ENCODE measurements around the gene KDF1.
A peak's percentile ranks its signal among the peaks of the same experiment; 100 is the strongest.
"Not testable (repeated sequence)": the region's sequence is repeated elsewhere in the genome, so short reads cannot be mapped to it uniquely, and the experiment has no call there.

Gene KDF1

DNA sequence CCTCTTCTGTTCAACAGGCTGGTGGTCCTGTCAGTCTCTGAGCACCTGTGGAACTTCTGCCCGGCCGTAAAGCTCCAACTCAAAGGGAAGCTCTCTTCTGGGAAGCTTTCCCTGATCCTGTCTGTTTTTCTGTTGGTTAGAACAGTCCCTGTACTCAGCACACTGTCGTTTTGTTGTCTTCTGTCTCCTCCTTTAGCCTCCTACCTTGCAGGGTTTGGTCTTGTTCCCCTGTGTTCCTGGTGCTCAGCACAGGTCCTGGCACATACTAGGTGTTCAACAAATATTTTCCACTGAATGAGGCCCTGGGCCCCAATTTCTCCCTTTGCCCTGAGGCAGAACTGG, 328 bp upstream of the KDF1 start:
- no peak for DNase-seq (ENCODE audit: insufficient read length, low spot score)
- FAIRE-seq: no peak
- TF ChIP-seq SPI1 (IDR thresholded peaks at IDR 0.05; ENCODE audit: low read depth, low read length) (no peak), POU2F2 (IDR thresholded peaks at IDR 0.05; ENCODE audit: low read depth, low read length) (no peak), POLR2AphosphoS5 (IDR thresholded peaks at IDR 0.05; ENCODE audit: low read depth, low read length) (no peak), PAX5 (IDR thresholded peaks at IDR 0.05; ENCODE audit: insufficient read depth, low read length, severe bottlenecking) (no peak)

- FAIRE-seq: no peak
- no peak for TF ChIP-seq POU2F2 (IDR thresholded peaks at IDR 0.05; ENCODE audit: low read depth, low read length)
- no peak for TF ChIP-seq POLR2AphosphoS5 (IDR thresholded peaks at IDR 0.05; ENCODE audit: low read depth, low read length)
- DNase-seq (ENCODE audit: insufficient read length, low spot score): no peak
Measured at GRCh38 chr1:26959270-26959669, 998 bp downstream of the KDF1 start.

GRCh38 chr1:26957306-26957705, 3.0 kb downstream of the KDF1 start:
- FAIRE-seq: no peak
- DNase-seq (ENCODE audit: insufficient read length, low spot score): no peak
- TF ChIP-seq POLR2A (IDR thresholded peaks at IDR 0.05; ENCODE audit: low read depth, low read length) (no peak), PAX5 (IDR thresholded peaks at IDR 0.05; ENCODE audit: insufficient read depth, low read length, severe bottlenecking) (no peak), TAF1 (IDR thresholded peaks at IDR 0.05; ENCODE audit: low read depth, low read length) (no peak), SPI1 (IDR thresholded peaks at IDR 0.05; ENCODE audit: low read depth, low read length) (no peak), POLR2AphosphoS5 (IDR thresholded peaks at IDR 0.05; ENCODE audit: low read depth, low read length) (no peak), POU2F2 (IDR thresholded peaks at IDR 0.05; ENCODE audit: low read depth, low read length) (no peak)

DNA sequence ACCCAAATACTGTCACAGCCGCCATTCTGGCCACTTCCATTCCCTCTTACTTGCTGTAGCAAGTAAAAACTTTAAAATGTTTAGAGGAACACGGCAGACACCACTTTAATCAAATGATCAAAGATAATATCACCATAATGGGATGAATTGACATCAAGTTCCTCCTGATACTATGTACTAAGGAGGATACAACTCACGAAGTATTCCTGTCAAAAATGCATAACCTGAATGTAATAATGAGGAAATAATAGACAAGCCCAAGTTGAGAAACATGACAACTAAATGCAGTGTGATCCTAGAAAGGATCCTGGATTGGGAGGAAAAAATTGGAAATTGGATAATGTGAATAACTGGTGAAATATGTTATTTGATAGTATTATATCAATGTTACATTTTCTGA, 3.9 kb downstream of the KDF1 start:
- FAIRE-seq: no peak
- TF ChIP-seq SPI1 (IDR thresholded peaks at IDR 0.05; ENCODE audit: low read depth, low read length) (no peak), POU2F2 (IDR thresholded peaks at IDR 0.05; ENCODE audit: low read depth, low read length) (no peak), POLR2AphosphoS5 (IDR thresholded peaks at IDR 0.05; ENCODE audit: low read depth, low read length) (no peak), POLR2A (IDR thresholded peaks at IDR 0.05; ENCODE audit: low read depth, low read length) (no peak)

DNA sequence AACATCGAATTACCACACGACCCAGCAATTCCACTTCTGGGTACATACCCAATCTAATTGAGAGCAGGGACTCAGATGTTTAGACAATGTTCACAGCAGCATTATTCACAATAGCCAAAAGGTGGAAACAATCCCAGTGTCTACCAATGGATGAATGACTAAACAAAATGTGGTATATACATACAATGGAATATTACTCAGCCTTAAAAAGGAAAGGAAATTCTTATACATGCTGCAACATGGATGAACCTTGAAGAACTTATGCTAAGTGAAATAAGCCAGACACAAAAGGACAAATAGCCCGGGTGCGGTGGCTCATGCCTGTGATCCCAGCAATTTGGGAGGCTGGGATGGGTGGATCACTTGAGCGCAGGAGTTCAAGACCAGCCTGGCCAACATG, 6.9 kb downstream of the KDF1 start:
- DNase-seq (ENCODE audit: insufficient read length, low spot score) (no peak), FAIRE-seq (no peak)
- TF ChIP-seq POU2F2 (IDR thresholded peaks at IDR 0.05; ENCODE audit: low read depth, low read length) (no peak), PAX5 (IDR thresholded peaks at IDR 0.05; ENCODE audit: insufficient read depth, low read length, severe bottlenecking) (no peak), POLR2AphosphoS5 (IDR thresholded peaks at IDR 0.05; ENCODE audit: low read depth, low read length) (no peak), SPI1 (IDR thresholded peaks at IDR 0.05; ENCODE audit: low read depth, low read length) (no peak), POLR2A (IDR thresholded peaks at IDR 0.05; ENCODE audit: low read depth, low read length) (no peak), TAF1 (IDR thresholded peaks at IDR 0.05; ENCODE audit: low read depth, low read length) (no peak)

More for the DNA sequence above, 3.9 kb downstream of the KDF1 start:
- DNase-seq (ENCODE audit: insufficient read length, low spot score): no peak

- TF ChIP-seq PAX5 (IDR thresholded peaks at IDR 0.05; ENCODE audit: insufficient read depth, low read length, severe bottlenecking) (no peak), POLR2A (IDR thresholded peaks at IDR 0.05; ENCODE audit: low read depth, low read length) (no peak), TAF1 (IDR thresholded peaks at IDR 0.05; ENCODE audit: low read depth, low read length) (no peak), POU2F2 (IDR thresholded peaks at IDR 0.05; ENCODE audit: low read depth, low read length) (no peak), SPI1 (IDR thresholded peaks at IDR 0.05; ENCODE audit: low read depth, low read length) (no peak), POLR2AphosphoS5 (IDR thresholded peaks at IDR 0.05; ENCODE audit: low read depth, low read length) (no peak)
- DNase-seq (ENCODE audit: insufficient read length, low spot score) (no peak), FAIRE-seq (no peak)
Measured at GRCh38 chr1:26951821-26952497, 8.3 kb downstream of the KDF1 start.

- DNase-seq (ENCODE audit: insufficient read length, low spot score) (no peak), FAIRE-seq (no peak)
- TF ChIP-seq POU2F2 (IDR thresholded peaks at IDR 0.05; ENCODE audit: low read depth, low read length): no peak
- no peak for TF ChIP-seq PAX5 (IDR thresholded peaks at IDR 0.05; ENCODE audit: insufficient read depth, low read length, severe bottlenecking)
- no peak for TF ChIP-seq SPI1 (IDR thresholded peaks at IDR 0.05; ENCODE audit: low read depth, low read length)
- TF ChIP-seq TAF1 (IDR thresholded peaks at IDR 0.05; ENCODE audit: low read depth, low read length): no peak
- no peak for TF ChIP-seq POLR2A (IDR thresholded peaks at IDR 0.05; ENCODE audit: low read depth, low read length)
- no peak for TF ChIP-seq POLR2AphosphoS5 (IDR thresholded peaks at IDR 0.05; ENCODE audit: low read depth, low read length)
Measured at GRCh38 chr1:26951216-26951615, 9.1 kb downstream of the KDF1 start.

GRCh38 chr1:26950602-26951001, 9.7 kb downstream of the KDF1 start:
- FAIRE-seq (no peak), DNase-seq (ENCODE audit: insufficient read length, low spot score) (no peak)
- TF ChIP-seq POU2F2 (IDR thresholded peaks at IDR 0.05; ENCODE audit: low read depth, low read length): no peak
- TF ChIP-seq PAX5 (IDR thresholded peaks at IDR 0.05; ENCODE audit: insufficient read depth, low read length, severe bottlenecking): no peak
- no peak for TF ChIP-seq POLR2A (IDR thresholded peaks at IDR 0.05; ENCODE audit: low read depth, low read length)
- TF ChIP-seq TAF1 (IDR thresholded peaks at IDR 0.05; ENCODE audit: low read depth, low read length): no peak
- TF ChIP-seq POLR2AphosphoS5 (IDR thresholded peaks at IDR 0.05; ENCODE audit: low read depth, low read length): no peak
- no peak for TF ChIP-seq SPI1 (IDR thresholded peaks at IDR 0.05; ENCODE audit: low read depth, low read length)

DNA sequence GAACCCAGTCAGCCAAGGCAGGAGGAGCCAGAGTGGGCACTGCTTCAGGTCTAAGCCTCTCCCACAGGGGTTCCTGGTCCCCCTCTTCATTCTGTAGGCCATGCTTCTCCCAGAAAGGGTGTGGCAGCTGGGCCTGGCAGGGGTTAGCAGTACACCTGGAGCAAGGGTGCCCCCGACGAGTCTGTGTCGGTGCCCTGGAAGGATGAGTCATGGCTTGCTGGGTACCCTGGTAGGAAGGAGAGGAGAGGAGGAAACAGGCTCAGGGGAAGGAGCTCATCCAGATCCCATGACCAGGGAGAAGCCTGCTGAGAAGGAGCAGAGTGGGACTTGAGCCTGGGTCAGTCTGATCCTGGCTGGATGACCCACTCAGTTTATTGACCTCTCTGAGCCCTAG, 10.3 kb downstream of the KDF1 start:
- TF ChIP-seq PAX5 (IDR thresholded peaks at IDR 0.05; ENCODE audit: insufficient read depth, low read length, severe bottlenecking): no peak
- no peak for TF ChIP-seq POU2F2 (IDR thresholded peaks at IDR 0.05; ENCODE audit: low read depth, low read length)
- no peak for TF ChIP-seq POLR2AphosphoS5 (IDR thresholded peaks at IDR 0.05; ENCODE audit: low read depth, low read length)
- no peak for TF ChIP-seq SPI1 (IDR thresholded peaks at IDR 0.05; ENCODE audit: low read depth, low read length)
- TF ChIP-seq POLR2A (IDR thresholded peaks at IDR 0.05; ENCODE audit: low read depth, low read length): no peak
- no peak for TF ChIP-seq TAF1 (IDR thresholded peaks at IDR 0.05; ENCODE audit: low read depth, low read length)
- no peak for DNase-seq (ENCODE audit: insufficient read length, low spot score)
- no peak for FAIRE-seq

- TF ChIP-seq POLR2A (IDR thresholded peaks at IDR 0.05; ENCODE audit: low read depth, low read length) (no peak), POLR2AphosphoS5 (IDR thresholded peaks at IDR 0.05; ENCODE audit: low read depth, low read length) (0 out of 2 replicates have a peak, but pooled peaks have one; percentile 22)
- no peak for FAIRE-seq
- no peak for DNase-seq (ENCODE audit: insufficient read length, low spot score)
Measured at GRCh38 chr1:26949266-26949925, 10.9 kb downstream of the KDF1 start.

- not testable (repeated sequence) for DNase-seq (ENCODE audit: insufficient read length, low spot score); FAIRE-seq
Measured at GRCh38 chr1:26948725-26949057, 11.6 kb downstream of the KDF1 start.

Data from GM12891 (cell line).